NCI-H2171 treated with DMSO at 0.1 percent for 48 hours (cell line): Measurements from ENCODE around the gene RAI2.

Experiments
- DNase-seq: peaks from one replicate; lab custom pipeline; 2025; lab: John Stamatoyannopoulos, UW

The RAI2 gene

GRCh38 chrX:17779434-17779833, 81.7 kb downstream of the RAI2 start:
- no peak for DNase-seq

GRCh38 chrX:17778997-17779396, 82.1 kb downstream of the RAI2 start:
- DNase-seq: no peak

GRCh38 chrX:17774053-17774452, 87.0 kb downstream of the RAI2 start:
- no peak for DNase-seq

DNA sequence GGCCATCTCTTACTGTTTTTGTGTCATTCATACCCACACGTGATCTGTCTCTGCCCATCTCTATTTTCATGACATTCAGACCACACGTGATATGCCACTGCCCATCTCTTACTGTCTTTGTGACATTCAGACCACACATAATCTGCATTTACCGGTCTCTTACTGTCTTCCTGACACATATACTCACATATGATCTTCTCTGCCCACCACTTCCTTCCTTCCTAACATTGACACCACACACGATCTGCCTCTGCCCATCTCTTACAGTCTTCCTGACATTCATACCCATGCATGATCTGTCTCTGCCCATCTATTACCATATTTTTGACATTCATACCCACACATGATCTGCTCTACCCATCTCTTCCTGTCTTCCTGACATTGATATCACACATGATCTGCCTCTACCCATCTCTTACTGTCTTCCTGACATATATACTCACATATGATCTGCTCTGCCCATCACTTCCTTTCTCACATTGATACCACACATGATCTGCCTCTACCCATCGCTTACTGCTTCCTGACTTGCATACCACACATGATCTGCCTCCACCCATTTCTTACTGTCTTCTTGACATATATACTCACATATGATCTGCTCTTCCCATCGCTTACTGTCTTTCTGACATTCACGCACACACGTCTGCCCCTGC, 87.7 kb downstream of the RAI2 start:
- no peak for DNase-seq

- no peak for DNase-seq
Measured at GRCh38 chrX:17769701-17770269, 91.3 kb downstream of the RAI2 start.

DNA sequence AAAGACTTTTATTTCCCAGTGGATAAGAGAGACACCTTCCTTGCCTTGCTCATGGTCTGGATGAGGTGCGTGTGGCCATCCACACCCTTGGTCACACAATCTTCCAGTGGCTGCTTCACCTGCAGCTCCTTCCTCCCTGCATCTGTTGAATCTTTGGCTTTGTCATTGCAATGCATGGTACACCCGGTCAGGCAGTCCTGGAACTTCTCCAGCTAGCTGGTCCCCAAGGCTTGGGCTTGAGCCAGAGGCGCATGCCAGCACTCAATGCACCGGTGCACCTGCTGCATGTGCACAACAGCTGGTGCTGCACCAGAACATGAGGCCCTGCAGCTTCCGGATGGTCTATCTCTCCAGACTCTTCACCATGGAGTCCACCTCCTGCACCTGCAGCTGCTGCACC, 92.1 kb downstream of the RAI2 start:
- no peak for DNase-seq

DNA sequence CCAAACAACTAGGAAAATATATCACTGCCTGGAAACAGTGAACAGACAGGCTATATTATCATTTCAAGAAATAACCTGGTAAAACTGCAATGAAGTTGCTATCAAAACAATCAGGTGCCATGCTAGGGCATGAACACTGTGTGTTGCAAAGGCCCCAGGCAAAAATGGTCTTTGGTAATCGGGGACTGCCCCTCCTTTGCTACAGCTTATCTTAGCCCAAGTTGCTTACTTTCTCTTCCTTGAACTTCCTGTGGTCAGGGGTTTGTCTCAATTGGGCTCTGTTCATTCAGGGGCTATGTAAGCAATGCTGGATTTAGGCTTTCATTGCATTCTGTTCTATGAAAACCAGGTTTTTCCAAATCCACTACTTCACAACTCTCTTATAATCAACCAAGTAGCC, 93.4 kb downstream of the RAI2 start:
- DNase-seq: no peak

GRCh38 chrX:17759990-17760389, 101.1 kb downstream of the RAI2 start:
- DNase-seq: no peak

- no peak for DNase-seq
Measured at GRCh38 chrX:17758382-17758781, 102.7 kb downstream of the RAI2 start.

GRCh38 chrX:17750436-17750835, 110.7 kb downstream of the RAI2 start:
- DNase-seq: no peak
